Fibroblast of villous mesenchyme (primary cell): ENCODE measurements around the gene ANO8. TPM values are rescaled to one million over a fixed set of nuclear protein-coding genes. Genes with fewer than 3 reads are reported as not detected.

Experiments
- DNase-seq: peaks from one replicate; pipeline ENCODE4 v3.0.0-alpha.2; 2010; ENCODE audit warnings: low read depth
- H3K4me3 ChIP-seq: 2 replicates; pipeline ENCODE4 v1.5.1; 2011; ENCODE audit warnings: low read depth, mild to moderate bottlenecking, low read length
- total RNA-seq: library from RNA; depleted of rRNA; stranded (reverse); fragments of >200 nt; gene quantifications from 2 replicates; pipeline ENCODE4 v1.2.3, GENCODE V29; 2012
- TF ChIP-seq, protein P1 (sequence below): IDR thresholded peaks from 2 replicates; pipeline ENCODE4 v1.5.1; 2012; ENCODE audit warnings: low read depth, mild to moderate bottlenecking, low read length; ENCODE audit not compliant: insufficient read depth

ANO8 gene
- total RNA-seq, 1 donor: 3.9 TPM

GRCh38 chr19:17324357-17325114 lies 10.1 kb downstream of the ANO8 start:
- TF ChIP-seq, protein P1, sequence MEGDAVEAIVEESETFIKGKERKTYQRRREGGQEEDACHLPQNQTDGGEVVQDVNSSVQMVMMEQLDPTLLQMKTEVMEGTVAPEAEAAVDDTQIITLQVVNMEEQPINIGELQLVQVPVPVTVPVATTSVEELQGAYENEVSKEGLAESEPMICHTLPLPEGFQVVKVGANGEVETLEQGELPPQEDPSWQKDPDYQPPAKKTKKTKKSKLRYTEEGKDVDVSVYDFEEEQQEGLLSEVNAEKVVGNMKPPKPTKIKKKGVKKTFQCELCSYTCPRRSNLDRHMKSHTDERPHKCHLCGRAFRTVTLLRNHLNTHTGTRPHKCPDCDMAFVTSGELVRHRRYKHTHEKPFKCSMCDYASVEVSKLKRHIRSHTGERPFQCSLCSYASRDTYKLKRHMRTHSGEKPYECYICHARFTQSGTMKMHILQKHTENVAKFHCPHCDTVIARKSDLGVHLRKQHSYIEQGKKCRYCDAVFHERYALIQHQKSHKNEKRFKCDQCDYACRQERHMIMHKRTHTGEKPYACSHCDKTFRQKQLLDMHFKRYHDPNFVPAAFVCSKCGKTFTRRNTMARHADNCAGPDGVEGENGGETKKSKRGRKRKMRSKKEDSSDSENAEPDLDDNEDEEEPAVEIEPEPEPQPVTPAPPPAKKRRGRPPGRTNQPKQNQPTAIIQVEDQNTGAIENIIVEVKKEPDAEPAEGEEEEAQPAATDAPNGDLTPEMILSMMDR: no peak
- DNase-seq: no peak
- H3K4me3 ChIP-seq: no peak overlapping the region

DNA sequence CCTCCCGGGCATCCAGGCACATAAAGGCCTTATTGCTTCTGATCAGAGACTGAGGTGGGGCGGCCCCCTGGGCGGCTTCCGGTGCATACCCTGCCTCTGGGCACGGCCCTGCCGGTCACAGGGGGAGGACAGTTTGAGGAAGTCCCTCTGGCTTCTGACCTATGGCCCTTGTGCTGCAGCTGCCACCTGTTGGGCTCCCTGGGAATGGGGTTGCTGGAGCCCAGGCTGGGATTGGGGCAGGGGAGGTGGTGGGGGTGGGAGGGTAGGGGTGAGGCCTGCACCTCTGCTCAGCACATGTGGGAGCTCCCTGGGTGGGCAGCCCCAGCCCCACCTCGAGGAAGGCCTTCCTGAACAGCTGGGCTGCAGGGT lies 10.7 kb downstream of the ANO8 start:
- no peak overlapping the region for H3K4me3 ChIP-seq
- TF ChIP-seq, protein P1: no peak
- no peak for DNase-seq

GRCh38 chr19:17323300-17323963 lies 11.2 kb downstream of the ANO8 start:
- DNase-seq: no peak
- TF ChIP-seq, protein P1: no peak
- no peak overlapping the region for H3K4me3 ChIP-seq

- DNase-seq: no peak
- TF ChIP-seq, protein P1: no peak
- H3K4me3 ChIP-seq: no peak overlapping the region
Measured at GRCh38 chr19:17322854-17323253, 11.8 kb downstream of the ANO8 start.

GRCh38 chr19:17321655-17322489 lies 12.8 kb downstream of the ANO8 start:
- H3K4me3 ChIP-seq: no peak overlapping the region
- TF ChIP-seq, protein P1: no peak
- DNase-seq: no peak

DNA sequence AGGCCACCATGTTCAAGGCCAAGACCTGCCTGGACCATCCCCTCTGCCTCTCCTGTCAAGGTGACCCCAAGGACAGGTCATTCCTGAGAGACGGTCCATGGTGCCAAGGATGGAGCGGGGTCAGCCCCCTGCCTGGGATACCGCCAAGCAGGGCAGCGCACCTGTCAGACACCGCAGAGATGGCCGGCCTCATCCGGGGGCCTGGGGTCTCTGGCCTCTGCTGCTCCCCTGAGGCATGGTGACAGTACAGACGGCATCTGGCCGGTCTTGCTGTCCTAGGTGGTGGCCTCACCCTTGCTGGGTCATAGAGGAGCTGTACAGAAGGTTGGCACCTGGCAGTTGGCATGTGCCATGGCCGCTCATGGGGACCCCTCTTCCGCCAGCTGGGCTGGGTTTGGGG lies 14.2 kb downstream of the ANO8 start:
- TF ChIP-seq, protein P1: no peak
- DNase-seq: no peak
- H3K4me3 ChIP-seq: no peak overlapping the region
